Subcutaneous adipose tissue (tissue), 4 donors: ENCODE results near the gene UGT1A4. TPM values are rescaled to one million over a fixed set of nuclear protein-coding genes. Genes with fewer than 3 reads are reported as not detected.

Source experiments
- total RNA-seq, 4 donors: library from RNA; depleted of rRNA; stranded (reverse); fragments of >200 nt; gene quantifications; one replicate each; pipeline ENCODE4 v1.1.0, GENCODE V29; 2016
- TF ChIP-seq, protein P1 (sequence below): fragments of 450-650 bp; IDR thresholded peaks from one replicate; pipeline ENCODE4 v1.5.1; 2016; ENCODE audit warnings: low read depth, mild to moderate bottlenecking, control low read depth, antibody characterized with exemption, moderate library complexity

UGT1A4 gene
- total RNA-seq, 4 donors from 2014 or later = not detected

GRCh38 chr2:233761040-233761769 lies 42.7 kb downstream of the UGT1A4 start:
- TF ChIP-seq, protein P1, sequence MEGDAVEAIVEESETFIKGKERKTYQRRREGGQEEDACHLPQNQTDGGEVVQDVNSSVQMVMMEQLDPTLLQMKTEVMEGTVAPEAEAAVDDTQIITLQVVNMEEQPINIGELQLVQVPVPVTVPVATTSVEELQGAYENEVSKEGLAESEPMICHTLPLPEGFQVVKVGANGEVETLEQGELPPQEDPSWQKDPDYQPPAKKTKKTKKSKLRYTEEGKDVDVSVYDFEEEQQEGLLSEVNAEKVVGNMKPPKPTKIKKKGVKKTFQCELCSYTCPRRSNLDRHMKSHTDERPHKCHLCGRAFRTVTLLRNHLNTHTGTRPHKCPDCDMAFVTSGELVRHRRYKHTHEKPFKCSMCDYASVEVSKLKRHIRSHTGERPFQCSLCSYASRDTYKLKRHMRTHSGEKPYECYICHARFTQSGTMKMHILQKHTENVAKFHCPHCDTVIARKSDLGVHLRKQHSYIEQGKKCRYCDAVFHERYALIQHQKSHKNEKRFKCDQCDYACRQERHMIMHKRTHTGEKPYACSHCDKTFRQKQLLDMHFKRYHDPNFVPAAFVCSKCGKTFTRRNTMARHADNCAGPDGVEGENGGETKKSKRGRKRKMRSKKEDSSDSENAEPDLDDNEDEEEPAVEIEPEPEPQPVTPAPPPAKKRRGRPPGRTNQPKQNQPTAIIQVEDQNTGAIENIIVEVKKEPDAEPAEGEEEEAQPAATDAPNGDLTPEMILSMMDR = no peak

DNA sequence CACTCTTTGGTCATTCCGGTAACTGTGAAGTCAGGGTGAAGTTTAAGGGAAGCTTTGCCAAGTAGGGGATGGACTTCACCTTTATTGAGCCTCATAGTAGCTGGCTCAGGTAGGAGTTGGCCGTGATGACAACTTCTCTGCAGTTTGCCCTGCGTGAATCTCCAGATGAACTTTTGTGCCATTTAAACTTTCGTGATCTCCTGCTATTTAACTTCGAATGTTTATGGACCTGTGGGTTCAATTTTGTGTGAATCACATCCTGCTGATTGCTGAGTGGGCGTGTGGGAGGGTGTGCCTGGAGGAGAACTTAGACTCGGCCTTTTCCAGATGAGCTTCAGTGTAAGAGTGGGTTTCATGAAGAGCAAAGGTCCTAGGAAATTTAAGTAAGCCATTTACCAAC lies 45.7 kb downstream of the UGT1A4 start:
- TF ChIP-seq, protein P1 = no peak

DNA sequence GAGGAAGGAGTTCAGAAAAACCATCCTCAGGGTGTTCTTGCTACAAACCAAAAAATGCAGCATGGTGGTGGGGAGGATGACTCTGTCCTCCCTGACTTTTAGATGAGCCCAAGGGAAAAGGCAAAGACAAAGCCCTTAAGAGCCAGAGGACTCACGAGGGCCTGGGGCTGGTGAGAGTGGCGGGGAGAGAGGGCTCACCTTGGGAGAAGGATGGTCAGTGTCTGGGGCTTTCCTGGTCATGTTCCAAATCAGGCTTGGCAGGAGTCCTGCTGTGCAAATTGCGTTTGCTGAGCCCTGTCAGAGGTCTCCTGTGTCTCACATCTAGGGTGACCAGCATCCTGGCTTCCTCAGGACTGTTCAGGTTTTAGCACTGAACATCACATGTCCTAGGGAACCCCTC lies 46.2 kb downstream of the UGT1A4 start:
- TF ChIP-seq, protein P1 = no peak

DNA sequence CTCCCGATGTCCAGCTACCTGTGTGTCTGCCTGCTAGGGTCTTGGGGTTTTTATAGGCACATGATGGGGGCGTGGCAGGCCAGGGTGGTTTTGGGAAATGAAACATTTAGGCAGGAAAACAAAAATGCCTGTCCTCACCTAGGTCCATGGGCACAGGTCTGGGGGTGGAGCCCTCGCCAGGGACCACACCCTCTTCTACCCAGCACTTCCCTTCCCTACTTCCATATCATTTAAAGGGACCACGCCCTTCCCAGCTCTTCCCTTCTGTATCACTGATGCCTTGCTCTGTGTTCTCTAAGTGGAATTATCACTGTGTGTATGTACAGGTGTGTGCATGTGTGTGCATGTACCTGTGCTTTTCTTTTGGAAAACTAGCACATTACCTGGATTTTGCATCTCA lies 47.9 kb downstream of the UGT1A4 start:
- TF ChIP-seq, protein P1 = no peak

DNA sequence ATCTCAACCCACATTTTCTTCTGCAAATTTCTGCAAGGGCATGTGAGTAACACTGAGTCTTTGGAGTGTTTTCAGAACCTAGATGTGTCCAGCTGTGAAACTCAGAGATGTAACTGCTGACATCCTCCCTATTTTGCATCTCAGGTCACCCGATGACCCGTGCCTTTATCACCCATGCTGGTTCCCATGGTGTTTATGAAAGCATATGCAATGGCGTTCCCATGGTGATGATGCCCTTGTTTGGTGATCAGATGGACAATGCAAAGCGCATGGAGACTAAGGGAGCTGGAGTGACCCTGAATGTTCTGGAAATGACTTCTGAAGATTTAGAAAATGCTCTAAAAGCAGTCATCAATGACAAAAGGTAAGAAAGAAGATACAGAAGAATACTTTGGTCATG lies 49.5 kb downstream of the UGT1A4 start:
- TF ChIP-seq, protein P1 = no peak

DNA sequence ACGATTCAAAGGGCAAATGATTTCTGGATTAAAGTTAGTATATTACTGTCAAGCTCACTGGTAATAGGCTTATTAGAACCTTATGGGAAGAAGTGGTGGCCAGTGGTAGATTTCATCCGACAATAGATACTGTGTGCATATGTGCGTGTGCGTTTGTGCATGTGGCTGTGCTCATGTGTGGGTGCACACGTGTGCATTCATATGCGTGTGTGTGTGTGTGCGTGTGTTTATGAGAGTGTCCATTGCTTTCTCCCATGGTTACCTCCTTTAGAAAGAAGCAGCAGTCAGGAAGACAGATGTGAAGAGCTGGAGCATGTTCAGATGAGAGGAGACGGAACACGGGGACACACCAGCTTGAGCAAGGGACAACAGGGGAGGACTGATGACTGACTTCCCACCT lies 50.7 kb downstream of the UGT1A4 start:
- TF ChIP-seq, protein P1 = no peak

DNA sequence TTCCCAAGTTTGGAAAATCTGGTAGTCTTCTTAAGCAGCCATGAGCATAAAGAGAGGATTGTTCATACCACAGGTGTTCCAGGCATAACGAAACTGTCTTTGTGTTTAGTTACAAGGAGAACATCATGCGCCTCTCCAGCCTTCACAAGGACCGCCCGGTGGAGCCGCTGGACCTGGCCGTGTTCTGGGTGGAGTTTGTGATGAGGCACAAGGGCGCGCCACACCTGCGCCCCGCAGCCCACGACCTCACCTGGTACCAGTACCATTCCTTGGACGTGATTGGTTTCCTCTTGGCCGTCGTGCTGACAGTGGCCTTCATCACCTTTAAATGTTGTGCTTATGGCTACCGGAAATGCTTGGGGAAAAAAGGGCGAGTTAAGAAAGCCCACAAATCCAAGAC lies 53.6 kb downstream of the UGT1A4 start:
- TF ChIP-seq, protein P1 = no peak
